Prostate gland (tissue), 2 donors: ENCODE results near the gene EML1. TPM values are rescaled to one million over a fixed set of nuclear protein-coding genes. Genes with fewer than 3 reads are reported as not detected.
"Not testable (repeated sequence)": the region's sequence is repeated elsewhere in the genome, so short reads cannot be mapped to it uniquely, and the experiment has no call there.

Source experiments
- DNase-seq: peaks from one replicate; pipeline ENCODE4 v3.0.0-alpha.2; 2019; ENCODE audit warnings: low spot score
- H3K27ac ChIP-seq, 2 donors: fragments of 200-600 bp; sonication (generic); 2 replicates each; pipeline ENCODE4 v1.5.1; 2017 to 2019
- H3K27me3 ChIP-seq: fragments of 200-600 bp; sonication (generic); replicated peaks from 2 replicates; pipeline ENCODE4 v1.5.1; 2019; ENCODE audit not compliant: insufficient read depth
- H3K36me3 ChIP-seq, 2 donors: fragments of 200-600 bp; sonication (generic); 1 replicate in 1 of 2; 2 replicates in 1 of 2; pipeline versions ENCODE4 v1.5.1 to v1.8.1; 2017 to 2019
- H3K4me1 ChIP-seq: fragments of 200-600 bp; sonication (generic); replicated peaks from 2 replicates; pipeline ENCODE4 v1.5.1; 2019
- H3K4me3 ChIP-seq, 2 donors: fragments of 200-600 bp; sonication (generic); 2 replicates each; pipeline ENCODE4 v1.5.1; 2017 to 2019
- H3K9me3 ChIP-seq: fragments of 200-600 bp; sonication (generic); 2 replicates; pipeline ENCODE4 v1.5.1; 2017
- CTCF ChIP-seq, 4 experiments: fragments of 200-600 bp in 2 of 4; fragments of 450-650 bp in 2 of 4; sonication (generic) in 2 of 4; IDR thresholded peaks; 1 replicate in 3 of 4; 2 replicates in 1 of 4; pipeline ENCODE4 v1.5.1; 2016 to 2019; ENCODE audit warnings: antibody characterized with exemption in 4 of 4, mild to moderate bottlenecking in 2 of 4, moderate library complexity in 2 of 4
- POLR2A ChIP-seq: fragments of 450-650 bp; IDR thresholded peaks from one replicate; pipeline ENCODE4 v1.6.1; 2016; ENCODE audit warnings: antibody characterized with exemption, mild to moderate bottlenecking
- POLR2AphosphoS5 ChIP-seq: sonication (generic); formaldehyde crosslinking; IDR thresholded peaks from one replicate; pipeline ENCODE4 v1.6.1; 2017; ENCODE audit warnings: antibody characterized with exemption
- WGBS: methylation state at CpG from one replicate; pipeline ENCODE4 v1.1.5; 2018; 5-methylcytosine and 5-hydroxymethylcytosine counted together
- intact Hi-C: fragments of 100-400 bp; cut with DNase I; formaldehyde crosslinking; loops from one replicate; pipeline ENCODE4 v1.14.2; 2022
- total RNA-seq, 2 donors: library from RNA; depleted of rRNA; stranded (reverse); fragments of >200 nt; gene quantifications; one replicate each; pipeline ENCODE4 v1.1.0, GENCODE V29; 2016

The EML1 gene
- total RNA-seq, 2 donors from 2014 or later: 7.0 to 31.8 TPM

- intact Hi-C loops: loop anchor here (5.0 kb wide), 1 partner anchor 33 kb away; the partner anchor contains the start of gene EML1
- no peaks in the 10 kb centered on the region for H3K36me3 ChIP-seq
- DNase-seq: no peak
- no peak overlapping the region for H3K27ac ChIP-seq
- H3K9me3 ChIP-seq: no peaks in the 10 kb centered on the region
- no peak for TF ChIP-seq CTCF (IDR thresholded peaks at IDR 0.05)
- no peak for TF ChIP-seq POLR2A
- TF ChIP-seq POLR2AphosphoS5: no peak
- no peak overlapping the region for H3K4me3 ChIP-seq
- H3K27me3 ChIP-seq: no peaks in the 10 kb centered on the region
- no peaks in the 10 kb centered on the region for H3K4me1 ChIP-seq
- WGBS: 94% methylated on average over 9 of the region's 9 CpGs
These were observed 33.7 kb upstream of the EML1 start for GRCh38 chr14:99759546-99759925.

- intact Hi-C loops: no loop called here
- H3K27ac ChIP-seq: no peak overlapping the region
These were observed 32.4 kb upstream of the EML1 start for GRCh38 chr14:99760817-99761216.

GRCh38 chr14:99762911-99763310 lies 30.3 kb upstream of the EML1 start:
- DNase-seq, H3K36me3 ChIP-seq, H3K9me3 ChIP-seq, H3K4me1 ChIP-seq, intact Hi-C loops, H3K27me3 ChIP-seq, H3K27ac ChIP-seq, H3K4me3 ChIP-seq: not testable (repeated sequence)
- 78% methylated on average over 4 of the region's 4 CpGs for WGBS

More at GRCh38 chr14:99760817-99761216, 32.4 kb upstream of the EML1 start:
- WGBS: 75% methylated on average over 5 of the region's 5 CpGs
- no peak for TF ChIP-seq POLR2A
- TF ChIP-seq CTCF (IDR thresholded peaks at IDR 0.05): no peak
- no peak for TF ChIP-seq POLR2AphosphoS5
- Histone ChIP-seq H3K36me3 (no peaks in the 10 kb centered on the region), H3K9me3 (no peaks in the 10 kb centered on the region), H3K4me1 (no peaks in the 10 kb centered on the region), H3K27me3 (no peaks in the 10 kb centered on the region), H3K4me3 (no peak overlapping the region)
- no peak for DNase-seq

GRCh38 chr14:99763527-99764221 lies 29.5 kb upstream of the EML1 start:
- TF ChIP-seq CTCF (IDR thresholded peaks at IDR 0.05) (no peak), POLR2A (no peak), POLR2AphosphoS5 (no peak)
- H3K27ac ChIP-seq: no peak overlapping the region
- intact Hi-C loops: no loop called here
- no peaks in the 10 kb centered on the region for H3K4me1 ChIP-seq
- 85% methylated on average over 13 of the region's 13 CpGs for WGBS
- H3K4me3 ChIP-seq: no peak overlapping the region
- H3K36me3 ChIP-seq: no peaks in the 10 kb centered on the region
- H3K27me3 ChIP-seq: no peaks in the 10 kb centered on the region
- no peak for DNase-seq
- no peaks in the 10 kb centered on the region for H3K9me3 ChIP-seq

- no peak overlapping the region for H3K27ac ChIP-seq
- WGBS: 91% methylated on average over 11 of the region's 11 CpGs
These were observed 28.9 kb upstream of the EML1 start for GRCh38 chr14:99764222-99764706.

More at GRCh38 chr14:99764222-99764706, 28.9 kb upstream of the EML1 start:
- H3K9me3 ChIP-seq: no peaks in the 10 kb centered on the region
- no peaks in the 10 kb centered on the region for H3K4me1 ChIP-seq
- no peak overlapping the region for H3K4me3 ChIP-seq
- intact Hi-C loops: no loop called here
- no peaks in the 10 kb centered on the region for H3K27me3 ChIP-seq
- TF ChIP-seq POLR2A (no peak), POLR2AphosphoS5 (no peak), CTCF (IDR thresholded peaks at IDR 0.05) (no peak)
- H3K36me3 ChIP-seq: no peaks in the 10 kb centered on the region
- no peak for DNase-seq
